OCI-LY1 (cell line): Measurements from ENCODE around the gene ACKR3.

Experiments used
- H2AFZ ChIP-seq: fragments of 200-600 bp; sonication (generic), shearing (Covaris generic); 2 replicates; pipeline ENCODE4 v1.6.0; 2014; ENCODE audit warnings: antibody characterized with exemption, mild to moderate bottlenecking, low read length
- H3F3A ChIP-seq: fragments of 200-600 bp; sonication (generic), shearing (Covaris generic); 2 replicates; pipeline ENCODE4 v1.6.0; 2014; ENCODE audit warnings: mild to moderate bottlenecking, antibody characterized with exemption, low read length, moderate library complexity; ENCODE audit not compliant: insufficient read depth
- H3K27ac ChIP-seq: fragments of 200-600 bp; sonication (generic); 2 replicates; pipeline ENCODE4 v1.5.1; 2014; ENCODE audit warnings: low read length, mixed run types, mild to moderate bottlenecking, low read depth; ENCODE audit not compliant: poor library complexity, severe bottlenecking
- H3K27me3 ChIP-seq: fragments of 200-600 bp; sonication (generic); 2 replicates; pipeline ENCODE4 v1.6.0; 2014; ENCODE audit warnings: antibody characterized with exemption, mild to moderate bottlenecking, low read length, moderate library complexity; ENCODE audit not compliant: insufficient read depth
- H3K36me3 ChIP-seq: fragments of 200-600 bp; sonication (generic); 2 replicates; pipeline ENCODE4 v1.6.1; 2014; ENCODE audit warnings: mild to moderate bottlenecking, antibody characterized with exemption, low read length, moderate library complexity, mixed read lengths; ENCODE audit not compliant: insufficient read depth
- H3K4me1 ChIP-seq: fragments of 200-600 bp; sonication (generic); 2 replicates; pipeline ENCODE4 v1.5.1; 2014; ENCODE audit warnings: mild to moderate bottlenecking, low read length, moderate library complexity; ENCODE audit not compliant: insufficient read depth, severe bottlenecking
- H3K4me2 ChIP-seq: fragments of 200-600 bp; sonication (generic), shearing (Covaris generic); 2 replicates; pipeline ENCODE4 v1.6.1; 2014; ENCODE audit warnings: low read length
- H3K4me3 ChIP-seq: fragments of 200-600 bp; sonication (generic); 2 replicates; pipeline ENCODE4 v1.5.1; 2014; ENCODE audit warnings: low read length, low read depth, mild to moderate bottlenecking, mixed read lengths; ENCODE audit not compliant: poor library complexity, severe bottlenecking
- H3K79me2 ChIP-seq: fragments of 200-600 bp; shearing (Covaris generic); 2 replicates; pipeline ENCODE4 v1.6.1; 2016; ENCODE audit warnings: mixed run types, low read length, mixed read lengths; ENCODE audit not compliant: insufficient read depth
- H3K9ac ChIP-seq: fragments of 200-600 bp; sonication (generic), shearing (Covaris generic); 2 replicates; pipeline ENCODE4 v1.6.1; 2014; ENCODE audit warnings: mild to moderate bottlenecking, low read length, mixed read lengths
- H3K9me2 ChIP-seq: fragments of 200-600 bp; sonication (generic), shearing (Covaris generic); 2 replicates; pipeline ENCODE4 v1.6.1; 2014; ENCODE audit warnings: low read depth, mild to moderate bottlenecking, low read length, mixed read lengths
- H3K9me3 ChIP-seq: fragments of 200-600 bp; shearing (Covaris generic); 2 replicates; pipeline ENCODE4 v1.6.1; 2014; ENCODE audit warnings: low read length, mixed read lengths
- H4K20me1 ChIP-seq: fragments of 200-600 bp; sonication (generic), shearing (Covaris generic); 2 replicates; pipeline ENCODE4 v1.6.0; 2016; ENCODE audit warnings: mild to moderate bottlenecking, low read length; ENCODE audit not compliant: insufficient read depth
- EZH2 ChIP-seq: fragments of 200-600 bp; sonication (generic), shearing (Covaris generic); IDR thresholded peaks from 2 replicates; pipeline ENCODE4 v1.8.0; 2017; ENCODE audit warnings: borderline replicate concordance, mixed run types, mild to moderate bottlenecking, antibody characterized with exemption, low read length, moderate library complexity, mixed read lengths
- TF ChIP-seq, protein P1 (sequence below): fragments of 200-600 bp; sonication (generic), shearing (Covaris generic); IDR thresholded peaks from 2 replicates; pipeline ENCODE4 v1.5.1; 2017; ENCODE audit warnings: mild to moderate bottlenecking, antibody characterized with exemption, low read length, moderate library complexity, mixed read lengths

ACKR3 gene

DNA sequence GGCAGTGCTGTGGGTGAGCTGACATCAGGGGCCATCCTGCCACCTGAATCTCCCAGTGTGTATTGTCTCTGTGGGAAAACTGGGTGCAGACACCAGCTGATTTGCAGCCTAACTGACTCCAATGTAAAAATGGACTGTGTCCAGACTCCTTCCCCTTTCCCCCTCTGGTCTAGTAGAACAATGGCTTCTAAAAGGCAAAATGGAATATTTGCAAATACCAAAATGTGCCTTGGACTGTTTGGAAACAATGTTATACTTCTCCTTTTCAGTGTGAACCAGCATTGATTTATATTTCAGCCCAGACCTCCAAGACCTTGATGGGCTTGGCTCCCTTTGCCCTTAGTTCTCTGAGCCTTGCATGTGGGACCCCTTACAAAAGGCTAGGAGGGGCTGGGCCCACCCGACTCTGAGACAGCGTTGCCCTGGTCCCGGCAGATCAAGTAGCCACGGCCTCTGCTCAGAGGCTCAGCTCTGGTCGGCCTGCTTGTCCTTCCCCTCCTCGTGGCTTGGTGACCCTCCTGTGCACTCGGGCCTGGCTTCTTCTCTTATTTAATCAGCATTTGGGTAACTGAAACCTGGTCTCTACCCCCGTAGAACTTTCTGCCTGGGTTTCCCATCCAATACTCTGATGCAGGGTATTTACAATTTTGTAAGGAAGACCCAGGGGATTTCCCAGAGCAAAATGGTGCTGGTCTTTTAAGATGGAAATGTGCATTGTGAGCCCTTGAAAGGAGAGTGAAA is 18.0 kb upstream of the ACKR3 start:
- Histone ChIP-seq H3F3A (no peaks in the 10 kb centered on the region), H3K9me2 (no peaks in the 10 kb centered on the region), H3K27ac (no peak overlapping the region), H3K4me3 (no peak overlapping the region), H3K36me3 (no peaks in the 10 kb centered on the region), H3K79me2 (no peaks in the 10 kb centered on the region), H3K27me3 (peaks cover 9% of the 10 kb centered on the region; the same call in 1 of the 2 replicates), H3K4me1 (peaks cover under 1% of the 10 kb centered on the region), H2AFZ (no peak overlapping the region), H3K9me3 (no peaks in the 10 kb centered on the region), H3K4me2 (no peak overlapping the region), H3K9ac (no peak overlapping the region), H4K20me1 (no peaks in the 10 kb centered on the region)
- no peak for TF ChIP-seq EZH2
- TF ChIP-seq, protein P1, sequence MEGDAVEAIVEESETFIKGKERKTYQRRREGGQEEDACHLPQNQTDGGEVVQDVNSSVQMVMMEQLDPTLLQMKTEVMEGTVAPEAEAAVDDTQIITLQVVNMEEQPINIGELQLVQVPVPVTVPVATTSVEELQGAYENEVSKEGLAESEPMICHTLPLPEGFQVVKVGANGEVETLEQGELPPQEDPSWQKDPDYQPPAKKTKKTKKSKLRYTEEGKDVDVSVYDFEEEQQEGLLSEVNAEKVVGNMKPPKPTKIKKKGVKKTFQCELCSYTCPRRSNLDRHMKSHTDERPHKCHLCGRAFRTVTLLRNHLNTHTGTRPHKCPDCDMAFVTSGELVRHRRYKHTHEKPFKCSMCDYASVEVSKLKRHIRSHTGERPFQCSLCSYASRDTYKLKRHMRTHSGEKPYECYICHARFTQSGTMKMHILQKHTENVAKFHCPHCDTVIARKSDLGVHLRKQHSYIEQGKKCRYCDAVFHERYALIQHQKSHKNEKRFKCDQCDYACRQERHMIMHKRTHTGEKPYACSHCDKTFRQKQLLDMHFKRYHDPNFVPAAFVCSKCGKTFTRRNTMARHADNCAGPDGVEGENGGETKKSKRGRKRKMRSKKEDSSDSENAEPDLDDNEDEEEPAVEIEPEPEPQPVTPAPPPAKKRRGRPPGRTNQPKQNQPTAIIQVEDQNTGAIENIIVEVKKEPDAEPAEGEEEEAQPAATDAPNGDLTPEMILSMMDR: no peak

DNA sequence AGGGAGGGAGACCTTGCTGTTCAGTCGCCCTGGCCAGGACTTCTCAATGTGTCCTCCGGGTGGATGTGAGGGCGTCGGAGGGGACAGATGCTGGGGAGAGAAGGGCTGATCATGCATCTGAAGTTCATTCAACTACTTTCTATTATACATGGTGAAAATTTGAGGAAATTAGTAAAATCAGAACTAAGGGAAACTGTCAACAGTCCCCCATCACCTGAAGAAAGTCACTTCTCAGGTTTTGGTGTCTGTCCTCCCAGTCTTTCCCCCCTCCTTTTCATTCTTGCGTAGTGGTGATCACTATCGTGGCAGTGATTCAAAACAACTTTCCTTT is 17.4 kb upstream of the ACKR3 start:
- no peak overlapping the region for H3K4me2 ChIP-seq
- H3K27me3 ChIP-seq: peaks cover 9% of the 10 kb centered on the region; the same call in 1 of the 2 replicates
- H3K9ac ChIP-seq: no peak overlapping the region
- TF ChIP-seq, protein P1: no peak
- no peak for TF ChIP-seq EZH2
- H3K36me3 ChIP-seq: no peaks in the 10 kb centered on the region
- no peaks in the 10 kb centered on the region for H3K9me2 ChIP-seq
- no peaks in the 10 kb centered on the region for H3K79me2 ChIP-seq
- H3K27ac ChIP-seq: no peak overlapping the region
- H3K4me3 ChIP-seq: no peak overlapping the region
- H2AFZ ChIP-seq: no peak overlapping the region
- H3K9me3 ChIP-seq: no peaks in the 10 kb centered on the region
- no peaks in the 10 kb centered on the region for H3K4me1 ChIP-seq
- no peaks in the 10 kb centered on the region for H4K20me1 ChIP-seq
- H3F3A ChIP-seq: no peaks in the 10 kb centered on the region

DNA sequence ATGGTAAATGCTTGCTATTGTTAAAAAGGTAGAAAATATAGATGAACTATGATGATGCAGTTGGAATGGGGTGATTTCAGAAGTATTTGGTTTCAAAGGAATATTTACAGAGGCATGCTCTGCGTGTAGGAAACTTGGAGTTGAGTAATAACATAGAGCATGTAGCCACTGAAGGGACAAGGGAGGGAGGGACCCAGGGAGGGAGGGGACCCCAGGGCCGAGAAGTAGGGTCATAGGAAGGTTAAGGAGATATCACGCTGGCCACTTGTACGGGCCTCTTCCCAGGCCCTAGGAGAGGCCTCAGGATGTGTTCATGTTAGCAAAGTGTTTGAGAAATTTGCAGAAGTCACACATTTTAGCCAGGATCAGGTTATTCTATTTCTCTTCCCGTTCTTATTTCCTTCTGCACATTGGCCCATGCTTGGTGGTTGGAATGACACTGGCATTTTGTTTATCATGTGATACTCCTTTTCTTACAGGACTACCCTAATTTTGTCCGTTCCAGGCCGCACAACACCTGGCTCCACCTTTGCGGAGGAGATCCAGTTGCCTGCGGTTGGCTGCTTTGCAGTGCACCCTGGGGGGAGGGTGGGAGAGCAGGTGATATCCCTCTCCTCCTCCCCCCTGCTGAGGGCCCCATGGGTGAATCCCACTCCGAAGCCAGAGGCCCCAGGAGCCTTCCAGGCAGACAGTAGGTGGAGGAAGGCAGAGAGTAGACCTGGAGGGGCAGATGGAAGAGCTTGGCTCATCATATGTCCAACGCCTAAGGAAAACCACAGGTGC is 16.9 kb upstream of the ACKR3 start:
- H3K36me3 ChIP-seq: no peaks in the 10 kb centered on the region
- TF ChIP-seq EZH2: no peak
- TF ChIP-seq, protein P1: no peak
- no peak overlapping the region for H2AFZ ChIP-seq
- no peak overlapping the region for H3K27ac ChIP-seq
- no peak overlapping the region for H3K9ac ChIP-seq
- no peak overlapping the region for H3K4me2 ChIP-seq
- H3F3A ChIP-seq: no peaks in the 10 kb centered on the region
- H3K79me2 ChIP-seq: no peaks in the 10 kb centered on the region
- no peaks in the 10 kb centered on the region for H3K9me3 ChIP-seq
- no peak overlapping the region for H3K4me3 ChIP-seq
- peaks cover 9% of the 10 kb centered on the region; the same call in 1 of the 2 replicates for H3K27me3 ChIP-seq
- H3K9me2 ChIP-seq: no peaks in the 10 kb centered on the region
- H4K20me1 ChIP-seq: no peaks in the 10 kb centered on the region
- no peaks in the 10 kb centered on the region for H3K4me1 ChIP-seq
